Measurements from ENCODE around the gene NAA38. TPM values are rescaled to one million over a fixed set of nuclear protein-coding genes. Genes with fewer than 3 reads are reported as not detected.

The NAA38 gene
- total and polyA plus RNA-seq, 2 experiments from 2014 or later, result 17.1 to 74.8 TPM

DNA sequence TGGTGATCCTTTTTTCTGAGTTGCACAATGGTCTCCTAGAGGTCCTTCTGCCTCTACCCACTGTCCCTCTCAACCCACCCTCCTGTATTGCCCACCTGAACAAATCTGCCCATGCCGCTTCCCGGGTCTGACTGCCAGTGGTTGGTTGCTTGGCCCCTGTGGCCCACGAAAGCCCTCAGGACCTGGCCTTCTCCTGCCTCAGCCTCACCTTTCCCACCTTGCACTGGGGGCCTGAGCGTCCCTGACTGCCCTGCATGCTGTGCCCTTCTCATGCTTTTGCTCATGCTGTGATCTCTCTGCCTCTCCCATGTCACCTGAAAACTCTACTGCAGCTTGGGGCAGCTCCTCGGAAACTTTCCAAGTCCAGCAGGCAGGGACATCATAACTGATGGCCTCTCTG, 37.1 kb downstream of the NAA38 start:
- Mint-ChIP-seq H3K27ac (no peak overlapping the region), H3K4me3 (no peak overlapping the region), H3K9me3 (no peaks in the 10 kb centered on the region), H3K36me3 (ENCODE audit: low read depth) (no peaks in the 10 kb centered on the region; the same call in 2 of the 3 replicates), H3K27me3 (ENCODE audit: insufficient read depth, low read depth, poor library complexity) (peaks cover 27% of the 10 kb centered on the region), H3K4me1 (peaks cover 11% of the 10 kb centered on the region)
- no peak overlapping the region for H3K4me2 ChIP-seq
- TF ChIP-seq, protein P1, sequence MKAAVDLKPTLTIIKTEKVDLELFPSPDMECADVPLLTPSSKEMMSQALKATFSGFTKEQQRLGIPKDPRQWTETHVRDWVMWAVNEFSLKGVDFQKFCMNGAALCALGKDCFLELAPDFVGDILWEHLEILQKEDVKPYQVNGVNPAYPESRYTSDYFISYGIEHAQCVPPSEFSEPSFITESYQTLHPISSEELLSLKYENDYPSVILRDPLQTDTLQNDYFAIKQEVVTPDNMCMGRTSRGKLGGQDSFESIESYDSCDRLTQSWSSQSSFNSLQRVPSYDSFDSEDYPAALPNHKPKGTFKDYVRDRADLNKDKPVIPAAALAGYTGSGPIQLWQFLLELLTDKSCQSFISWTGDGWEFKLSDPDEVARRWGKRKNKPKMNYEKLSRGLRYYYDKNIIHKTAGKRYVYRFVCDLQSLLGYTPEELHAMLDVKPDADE (IDR thresholded peaks at IDR 0.05), result no peak
- TF ChIP-seq EZH2phosphoT487 (IDR thresholded peaks at IDR 0.05; ENCODE audit: unreplicated experiment), result no peak
- TF ChIP-seq ZNF114 (CRISPR knock-in tag; IDR thresholded peaks at IDR 0.05), result no peak
- TF ChIP-seq NANOG (IDR thresholded peaks at IDR 0.05; ENCODE audit: borderline replicate concordance), result no peak
- TF ChIP-seq STAT1 (IDR thresholded peaks at IDR 0.05; ENCODE audit: unreplicated experiment), result no peak
- TF ChIP-seq ZNF331 (CRISPR knock-in tag; IDR thresholded peaks at IDR 0.05; ENCODE audit: low read depth), result no peak
- TF ChIP-seq, protein P2, sequence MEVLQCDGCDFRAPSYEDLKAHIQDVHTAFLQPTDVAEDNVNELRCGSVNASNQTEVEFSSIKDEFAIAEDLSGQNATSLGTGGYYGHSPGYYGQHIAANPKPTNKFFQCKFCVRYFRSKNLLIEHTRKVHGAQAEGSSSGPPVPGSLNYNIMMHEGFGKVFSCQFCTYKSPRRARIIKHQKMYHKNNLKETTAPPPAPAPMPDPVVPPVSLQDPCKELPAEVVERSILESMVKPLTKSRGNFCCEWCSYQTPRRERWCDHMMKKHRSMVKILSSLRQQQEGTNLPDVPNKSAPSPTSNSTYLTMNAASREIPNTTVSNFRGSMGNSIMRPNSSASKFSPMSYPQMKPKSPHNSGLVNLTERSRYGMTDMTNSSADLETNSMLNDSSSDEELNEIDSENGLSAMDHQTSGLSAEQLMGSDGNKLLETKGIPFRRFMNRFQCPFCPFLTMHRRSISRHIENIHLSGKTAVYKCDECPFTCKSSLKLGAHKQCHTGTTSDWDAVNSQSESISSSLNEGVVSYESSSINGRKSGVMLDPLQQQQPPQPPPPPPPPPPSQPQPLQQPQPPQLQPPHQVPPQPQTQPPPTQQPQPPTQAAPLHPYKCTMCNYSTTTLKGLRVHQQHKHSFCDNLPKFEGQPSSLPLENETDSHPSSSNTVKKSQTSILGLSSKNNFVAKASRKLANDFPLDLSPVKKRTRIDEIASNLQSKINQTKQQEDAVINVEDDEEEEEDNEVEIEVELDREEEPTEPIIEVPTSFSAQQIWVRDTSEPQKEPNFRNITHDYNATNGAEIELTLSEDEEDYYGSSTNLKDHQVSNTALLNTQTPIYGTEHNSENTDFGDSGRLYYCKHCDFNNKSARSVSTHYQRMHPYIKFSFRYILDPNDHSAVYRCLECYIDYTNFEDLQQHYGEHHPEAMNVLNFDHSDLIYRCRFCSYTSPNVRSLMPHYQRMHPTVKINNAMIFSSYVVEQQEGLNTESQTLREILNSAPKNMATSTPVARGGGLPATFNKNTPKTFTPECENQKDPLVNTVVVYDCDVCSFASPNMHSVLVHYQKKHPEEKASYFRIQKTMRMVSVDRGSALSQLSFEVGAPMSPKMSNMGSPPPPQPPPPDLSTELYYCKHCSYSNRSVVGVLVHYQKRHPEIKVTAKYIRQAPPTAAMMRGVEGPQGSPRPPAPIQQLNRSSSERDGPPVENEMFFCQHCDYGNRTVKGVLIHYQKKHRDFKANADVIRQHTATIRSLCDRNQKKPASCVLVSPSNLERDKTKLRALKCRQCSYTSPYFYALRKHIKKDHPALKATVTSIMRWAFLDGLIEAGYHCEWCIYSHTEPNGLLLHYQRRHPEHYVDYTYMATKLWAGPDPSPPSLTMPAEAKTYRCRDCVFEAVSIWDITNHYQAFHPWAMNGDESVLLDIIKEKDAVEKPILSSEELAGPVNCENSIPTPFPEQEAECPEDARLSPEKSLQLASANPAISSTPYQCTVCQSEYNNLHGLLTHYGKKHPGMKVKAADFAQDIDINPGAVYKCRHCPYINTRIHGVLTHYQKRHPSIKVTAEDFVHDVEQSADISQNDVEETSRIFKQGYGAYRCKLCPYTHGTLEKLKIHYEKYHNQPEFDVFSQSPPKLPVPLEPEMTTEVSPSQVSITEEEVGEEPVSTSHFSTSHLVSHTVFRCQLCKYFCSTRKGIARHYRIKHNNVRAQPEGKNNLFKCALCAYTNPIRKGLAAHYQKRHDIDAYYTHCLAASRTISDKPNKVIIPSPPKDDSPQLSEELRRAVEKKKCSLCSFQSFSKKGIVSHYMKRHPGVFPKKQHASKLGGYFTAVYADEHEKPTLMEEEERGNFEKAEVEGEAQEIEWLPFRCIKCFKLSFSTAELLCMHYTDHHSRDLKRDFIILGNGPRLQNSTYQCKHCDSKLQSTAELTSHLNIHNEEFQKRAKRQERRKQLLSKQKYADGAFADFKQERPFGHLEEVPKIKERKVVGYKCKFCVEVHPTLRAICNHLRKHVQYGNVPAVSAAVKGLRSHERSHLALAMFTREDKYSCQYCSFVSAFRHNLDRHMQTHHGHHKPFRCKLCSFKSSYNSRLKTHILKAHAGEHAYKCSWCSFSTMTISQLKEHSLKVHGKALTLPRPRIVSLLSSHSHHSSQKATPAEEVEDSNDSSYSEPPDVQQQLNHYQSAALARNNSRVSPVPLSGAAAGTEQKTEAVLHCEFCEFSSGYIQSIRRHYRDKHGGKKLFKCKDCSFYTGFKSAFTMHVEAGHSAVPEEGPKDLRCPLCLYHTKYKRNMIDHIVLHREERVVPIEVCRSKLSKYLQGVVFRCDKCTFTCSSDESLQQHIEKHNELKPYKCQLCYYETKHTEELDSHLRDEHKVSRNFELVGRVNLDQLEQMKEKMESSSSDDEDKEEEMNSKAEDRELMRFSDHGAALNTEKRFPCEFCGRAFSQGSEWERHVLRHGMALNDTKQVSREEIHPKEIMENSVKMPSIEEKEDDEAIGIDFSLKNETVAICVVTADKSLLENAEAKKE (CRISPR knock-in tag; IDR thresholded peaks at IDR 0.05), result no peak
- TF ChIP-seq, protein P3, sequence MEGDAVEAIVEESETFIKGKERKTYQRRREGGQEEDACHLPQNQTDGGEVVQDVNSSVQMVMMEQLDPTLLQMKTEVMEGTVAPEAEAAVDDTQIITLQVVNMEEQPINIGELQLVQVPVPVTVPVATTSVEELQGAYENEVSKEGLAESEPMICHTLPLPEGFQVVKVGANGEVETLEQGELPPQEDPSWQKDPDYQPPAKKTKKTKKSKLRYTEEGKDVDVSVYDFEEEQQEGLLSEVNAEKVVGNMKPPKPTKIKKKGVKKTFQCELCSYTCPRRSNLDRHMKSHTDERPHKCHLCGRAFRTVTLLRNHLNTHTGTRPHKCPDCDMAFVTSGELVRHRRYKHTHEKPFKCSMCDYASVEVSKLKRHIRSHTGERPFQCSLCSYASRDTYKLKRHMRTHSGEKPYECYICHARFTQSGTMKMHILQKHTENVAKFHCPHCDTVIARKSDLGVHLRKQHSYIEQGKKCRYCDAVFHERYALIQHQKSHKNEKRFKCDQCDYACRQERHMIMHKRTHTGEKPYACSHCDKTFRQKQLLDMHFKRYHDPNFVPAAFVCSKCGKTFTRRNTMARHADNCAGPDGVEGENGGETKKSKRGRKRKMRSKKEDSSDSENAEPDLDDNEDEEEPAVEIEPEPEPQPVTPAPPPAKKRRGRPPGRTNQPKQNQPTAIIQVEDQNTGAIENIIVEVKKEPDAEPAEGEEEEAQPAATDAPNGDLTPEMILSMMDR (conservative IDR thresholded peaks at IDR 0.05; ENCODE audit: low read depth in 2 of 2), result no peak
- no peak for TF ChIP-seq POLR2AphosphoS5 (IDR thresholded peaks at IDR 0.05; ENCODE audit: low read depth)
- TF ChIP-seq EZH2 (IDR thresholded peaks at IDR 0.05; ENCODE audit: low read depth, unreplicated experiment), result no peak
- TF ChIP-seq CREB1 (CRISPR knock-in tag; IDR thresholded peaks at IDR 0.05; ENCODE audit: low read depth), result no peak
- TF ChIP-seq JUNB (IDR thresholded peaks at IDR 0.05; ENCODE audit: unreplicated experiment), result no peak
- TF ChIP-seq, protein P4, sequence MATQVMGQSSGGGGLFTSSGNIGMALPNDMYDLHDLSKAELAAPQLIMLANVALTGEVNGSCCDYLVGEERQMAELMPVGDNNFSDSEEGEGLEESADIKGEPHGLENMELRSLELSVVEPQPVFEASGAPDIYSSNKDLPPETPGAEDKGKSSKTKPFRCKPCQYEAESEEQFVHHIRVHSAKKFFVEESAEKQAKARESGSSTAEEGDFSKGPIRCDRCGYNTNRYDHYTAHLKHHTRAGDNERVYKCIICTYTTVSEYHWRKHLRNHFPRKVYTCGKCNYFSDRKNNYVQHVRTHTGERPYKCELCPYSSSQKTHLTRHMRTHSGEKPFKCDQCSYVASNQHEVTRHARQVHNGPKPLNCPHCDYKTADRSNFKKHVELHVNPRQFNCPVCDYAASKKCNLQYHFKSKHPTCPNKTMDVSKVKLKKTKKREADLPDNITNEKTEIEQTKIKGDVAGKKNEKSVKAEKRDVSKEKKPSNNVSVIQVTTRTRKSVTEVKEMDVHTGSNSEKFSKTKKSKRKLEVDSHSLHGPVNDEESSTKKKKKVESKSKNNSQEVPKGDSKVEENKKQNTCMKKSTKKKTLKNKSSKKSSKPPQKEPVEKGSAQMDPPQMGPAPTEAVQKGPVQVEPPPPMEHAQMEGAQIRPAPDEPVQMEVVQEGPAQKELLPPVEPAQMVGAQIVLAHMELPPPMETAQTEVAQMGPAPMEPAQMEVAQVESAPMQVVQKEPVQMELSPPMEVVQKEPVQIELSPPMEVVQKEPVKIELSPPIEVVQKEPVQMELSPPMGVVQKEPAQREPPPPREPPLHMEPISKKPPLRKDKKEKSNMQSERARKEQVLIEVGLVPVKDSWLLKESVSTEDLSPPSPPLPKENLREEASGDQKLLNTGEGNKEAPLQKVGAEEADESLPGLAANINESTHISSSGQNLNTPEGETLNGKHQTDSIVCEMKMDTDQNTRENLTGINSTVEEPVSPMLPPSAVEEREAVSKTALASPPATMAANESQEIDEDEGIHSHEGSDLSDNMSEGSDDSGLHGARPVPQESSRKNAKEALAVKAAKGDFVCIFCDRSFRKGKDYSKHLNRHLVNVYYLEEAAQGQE (IDR thresholded peaks at IDR 0.05; ENCODE audit: unreplicated experiment), result no peak
- no peaks in the 10 kb centered on the region for H4K20me1 ChIP-seq (replicated peaks; ENCODE audit: insufficient read depth)
- no peaks in the 10 kb centered on the region for H3F3A ChIP-seq (replicated peaks; ENCODE audit: low read depth)
- no peaks in the 10 kb centered on the region for H3K36me3 ChIP-seq (ENCODE audit: insufficient read depth)
- H3K4me3 ChIP-seq, result no peak overlapping the region
- ATAC-seq, result no peak
- no peak overlapping the region for H2AFZ ChIP-seq
- no peaks in the 10 kb centered on the region for H3K9me2 ChIP-seq (ENCODE audit: insufficient read depth)
- no peak overlapping the region for H3K27ac ChIP-seq (ENCODE audit: low read depth)
- peaks cover 21% of the 10 kb centered on the region; the same call in 1 of the 2 replicates for H3K27me3 ChIP-seq (ENCODE audit: insufficient read depth)
- no peaks in the 10 kb centered on the region for H3K4me1 ChIP-seq (ENCODE audit: insufficient read depth)
- no peak for DNase-seq (ENCODE audit: low spot score)
- H3K79me2 ChIP-seq (replicated peaks; ENCODE audit: insufficient read depth), result no peaks in the 10 kb centered on the region
